ENCODE results near the gene JMJD6.
"Not testable (repeated sequence)": the region's sequence is repeated elsewhere in the genome, so short reads cannot be mapped to it uniquely, and the experiment has no call there.

Gene JMJD6

GRCh38 chr17:76727745-76728456 lies 1.5 kb upstream of the JMJD6 start:
- Histone ChIP-seq H3K4me1 (ENCODE audit: control insufficient read depth in 5 of 5, insufficient read depth in 5 of 5, low read length in 5 of 5) (peaks cover 9 to 55% (median 43%) of the 10 kb centered on the region in 5 donors), H3K27ac (ENCODE audit: low read depth, low read length) (peak overlapping the region; percentile 99), H3K4me3 (ENCODE audit: low read depth in 1 of 5, low read length in 5 of 5) (peak overlapping the region; percentile 61 to 95 (median 82)), H3K27me3 (ENCODE audit: control insufficient read depth in 5 of 5, insufficient read depth in 4 of 5, low read length in 5 of 5) (no peaks in the 10 kb centered on the region), H3K9ac (ENCODE audit: low read length in 5 of 5) (peak overlapping the region in 3 of 5 donors; percentile 59 to 93 (median 85)), H3K36me3 (ENCODE audit: control insufficient read depth in 5 of 5, insufficient read depth in 5 of 5, low read length in 5 of 5) (peaks cover 7 to 40% (median 19%) of the 10 kb centered on the region in 5 donors), H3K9me3 (ENCODE audit: control insufficient read depth in 5 of 5, low read length in 5 of 5) (no peaks in the 10 kb centered on the region)

DNA sequence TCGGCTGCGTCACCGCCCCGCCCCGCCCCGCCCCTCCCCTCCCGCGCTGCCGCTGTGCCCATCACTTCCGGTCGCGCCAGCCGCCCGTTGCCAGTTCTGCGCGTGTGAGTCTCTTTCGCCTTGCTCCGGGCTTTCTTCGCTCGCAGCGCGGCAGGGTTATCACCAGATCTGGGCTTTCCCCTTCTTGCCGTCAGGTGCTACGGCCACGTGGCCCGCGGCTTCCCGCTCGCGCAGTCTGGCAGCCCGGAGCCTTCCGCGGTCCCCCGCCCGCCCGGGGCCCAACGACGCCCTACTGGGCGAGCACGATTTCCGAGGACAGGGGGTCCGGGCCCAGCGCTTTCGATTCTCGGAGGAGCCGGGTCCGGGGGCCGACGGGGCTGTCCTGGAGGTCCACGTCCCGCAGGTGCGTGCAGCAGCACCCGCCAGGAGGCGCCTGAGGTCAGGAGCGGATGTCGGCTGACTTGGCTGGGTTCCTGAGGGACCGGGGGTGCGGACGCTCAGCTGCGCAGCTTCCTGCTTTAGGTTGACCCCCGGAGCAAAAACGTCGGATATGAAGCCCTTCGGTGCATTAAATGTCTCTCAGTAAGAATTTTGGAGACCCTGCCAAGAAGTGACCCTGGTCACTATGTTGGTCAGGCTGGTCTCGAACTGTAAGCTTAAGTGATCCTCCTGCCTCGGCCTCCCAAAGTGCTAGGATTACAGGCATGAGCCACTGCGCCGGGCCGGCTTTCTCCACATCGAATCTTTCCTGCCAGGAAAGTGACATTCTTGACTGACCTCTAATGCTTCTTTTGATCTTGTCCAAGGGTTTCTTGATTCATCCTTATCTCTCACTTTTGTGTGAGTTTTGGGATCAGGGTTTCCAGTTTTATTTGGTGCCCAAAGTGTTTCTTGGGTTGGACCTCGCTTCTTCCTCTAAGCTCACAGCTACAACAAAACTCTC lies 641 bp upstream of the JMJD6 start, which contains the start of gene METTL23:
Gene METTL23 (plus strand): TSS at position 64 of the 943 bp plus-strand sequence. CDS start 2,872 bp downstream, outside the sequence.
- Histone ChIP-seq H3K27ac (ENCODE audit: low read depth, low read length) (peak within 1 kb of the TSS; percentile 99), H3K9me3 (ENCODE audit: control insufficient read depth in 5 of 5, low read length in 5 of 5) (no peaks in the 10 kb centered on the region), H3K4me3 (ENCODE audit: low read depth in 1 of 5, low read length in 5 of 5) (peak within 1 kb of the TSS; percentile 84 to 95 (median 88)), H3K27me3 (ENCODE audit: control insufficient read depth in 5 of 5, insufficient read depth in 4 of 5, low read length in 5 of 5) (no peaks in the 10 kb centered on the region), H3K4me1 (ENCODE audit: control insufficient read depth in 5 of 5, insufficient read depth in 5 of 5, low read length in 5 of 5) (peaks cover 9 to 47% (median 37%) of the 10 kb centered on the region in 5 donors), H3K36me3 (ENCODE audit: control insufficient read depth in 5 of 5, insufficient read depth in 5 of 5, low read length in 5 of 5) (peaks cover 7 to 42% (median 17%) of the 10 kb centered on the region in 5 donors), H3K9ac (ENCODE audit: low read length in 5 of 5) (peak within 1 kb of the TSS; percentile 68 to 98 (median 96))

DNA sequence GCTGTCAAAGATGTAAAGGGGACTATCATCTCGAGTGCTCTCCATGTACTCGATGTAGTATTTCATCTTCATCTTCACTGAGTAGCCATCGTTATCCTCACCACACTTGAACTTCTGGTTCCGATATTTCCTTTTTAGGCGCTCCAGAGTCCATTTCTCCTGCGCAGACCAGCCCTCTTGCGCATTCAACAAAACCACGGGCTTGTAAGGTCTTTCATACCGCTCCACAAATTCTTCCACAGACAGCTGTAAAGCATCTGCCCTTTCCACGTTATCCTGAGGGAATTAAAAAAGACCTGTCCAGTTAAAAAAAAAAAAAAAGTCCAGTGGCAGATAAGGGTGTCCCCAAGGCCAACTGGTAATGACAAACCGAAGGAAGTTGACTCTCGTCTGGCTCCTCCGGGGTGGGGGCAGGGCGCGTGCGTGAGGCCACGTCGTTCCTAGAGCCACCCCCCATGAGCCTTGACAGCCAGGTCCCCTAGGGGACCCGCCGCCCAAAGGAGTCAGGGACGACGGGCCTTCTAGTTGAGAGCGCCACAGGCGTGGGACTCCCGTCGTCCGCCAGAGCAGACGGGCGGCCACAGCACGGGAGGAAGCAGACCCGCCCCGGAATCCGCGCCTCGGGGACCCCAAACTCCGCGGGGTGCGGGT lies 701 bp downstream of the JMJD6 start:
- peak overlapping the region; percentile 79 to 95 (median 85) for H3K4me3 ChIP-seq (ENCODE audit: low read depth in 1 of 5, low read length in 5 of 5)
- H3K36me3 ChIP-seq (ENCODE audit: control insufficient read depth in 5 of 5, insufficient read depth in 5 of 5, low read length in 5 of 5): peaks cover 0 to 45% (median 27%) of the 10 kb centered on the region in 5 donors
- H3K4me1 ChIP-seq (ENCODE audit: control insufficient read depth in 5 of 5, insufficient read depth in 5 of 5, low read length in 5 of 5): peaks cover 9 to 41% (median 33%) of the 10 kb centered on the region in 5 donors
- H3K27me3 ChIP-seq (ENCODE audit: control insufficient read depth in 5 of 5, insufficient read depth in 4 of 5, low read length in 5 of 5): no peaks in the 10 kb centered on the region
- peak overlapping the region; percentile 68 to 98 (median 96) for H3K9ac ChIP-seq (ENCODE audit: low read length in 5 of 5)
- H3K27ac ChIP-seq (ENCODE audit: low read depth, low read length): peak overlapping the region; percentile 99
- no peaks in the 10 kb centered on the region for H3K9me3 ChIP-seq (ENCODE audit: control insufficient read depth in 5 of 5, low read length in 5 of 5)

DNA sequence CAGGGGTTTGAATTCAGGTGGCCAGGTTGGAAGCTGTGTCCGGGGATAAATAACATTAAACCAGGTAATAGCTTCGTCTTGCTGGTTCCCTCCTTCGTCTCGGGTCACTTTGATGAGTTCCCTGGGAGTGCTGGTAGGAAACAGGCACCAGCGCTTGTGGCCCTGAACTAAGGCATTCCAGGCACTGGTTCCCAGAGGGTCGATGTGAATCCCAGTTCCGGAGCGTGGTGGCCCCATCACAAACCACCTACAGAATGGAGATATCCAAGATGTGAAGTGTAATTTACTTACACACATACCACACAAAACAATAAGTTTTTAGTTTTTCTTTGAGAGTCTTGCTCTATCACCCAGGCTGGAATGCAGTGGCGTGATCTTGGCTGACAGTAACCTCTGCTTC lies 2.6 kb downstream of the JMJD6 start:
- Histone ChIP-seq H3K27ac (ENCODE audit: low read depth, low read length) (no peak overlapping the region), H3K4me1 (ENCODE audit: control insufficient read depth in 5 of 5, insufficient read depth in 5 of 5, low read length in 5 of 5) (peaks cover 9 to 36% (median 32%) of the 10 kb centered on the region in 5 donors)

GRCh38 chr17:76722977-76723376 lies 3.4 kb downstream of the JMJD6 start:
- Histone ChIP-seq H3K36me3 (ENCODE audit: control insufficient read depth in 5 of 5, insufficient read depth in 5 of 5, low read length in 5 of 5) (peaks cover 8 to 66% (median 55%) of the 10 kb centered on the region in 5 donors), H3K4me1 (ENCODE audit: control insufficient read depth in 5 of 5, insufficient read depth in 5 of 5, low read length in 5 of 5) (peaks cover 9 to 30% (median 29%) of the 10 kb centered on the region in 5 donors)
- H3K4me3 ChIP-seq (ENCODE audit: low read depth in 1 of 5, low read length in 5 of 5); H3K27me3 ChIP-seq (ENCODE audit: control insufficient read depth in 5 of 5, insufficient read depth in 4 of 5, low read length in 5 of 5); H3K27ac ChIP-seq (ENCODE audit: low read depth, low read length); H3K9ac ChIP-seq (ENCODE audit: low read length in 5 of 5); H3K9me3 ChIP-seq (ENCODE audit: control insufficient read depth in 5 of 5, low read length in 5 of 5): not testable (repeated sequence)

More for the DNA sequence above, 2.6 kb downstream of the JMJD6 start:
- H3K9me3 ChIP-seq (ENCODE audit: control insufficient read depth in 5 of 5, low read length in 5 of 5): no peaks in the 10 kb centered on the region
- H3K9ac ChIP-seq (ENCODE audit: low read length in 5 of 5): no peak overlapping the region
- H3K36me3 ChIP-seq (ENCODE audit: control insufficient read depth in 5 of 5, insufficient read depth in 5 of 5, low read length in 5 of 5): peaks cover 7 to 58% (median 46%) of the 10 kb centered on the region in 5 donors
- no peak overlapping the region for H3K4me3 ChIP-seq (ENCODE audit: low read depth in 1 of 5, low read length in 5 of 5)
- H3K27me3 ChIP-seq (ENCODE audit: control insufficient read depth in 5 of 5, insufficient read depth in 4 of 5, low read length in 5 of 5): no peaks in the 10 kb centered on the region

GRCh38 chr17:76722279-76722678 lies 4.1 kb downstream of the JMJD6 start:
- H3K4me1 ChIP-seq (ENCODE audit: control insufficient read depth in 5 of 5, insufficient read depth in 5 of 5, low read length in 5 of 5): peaks cover 4 to 25% (median 23%) of the 10 kb centered on the region in 5 donors
- no peaks in the 10 kb centered on the region for H3K9me3 ChIP-seq (ENCODE audit: control insufficient read depth in 5 of 5, low read length in 5 of 5)
- H3K4me3 ChIP-seq (ENCODE audit: low read depth in 1 of 5, low read length in 5 of 5): no peak overlapping the region
- no peak overlapping the region for H3K27ac ChIP-seq (ENCODE audit: low read depth, low read length)
- H3K27me3 ChIP-seq (ENCODE audit: control insufficient read depth in 5 of 5, insufficient read depth in 4 of 5, low read length in 5 of 5): no peaks in the 10 kb centered on the region
- peaks cover 8 to 73% (median 59%) of the 10 kb centered on the region in 5 donors for H3K36me3 ChIP-seq (ENCODE audit: control insufficient read depth in 5 of 5, insufficient read depth in 5 of 5, low read length in 5 of 5)
- no peak overlapping the region for H3K9ac ChIP-seq (ENCODE audit: low read length in 5 of 5)

GRCh38 chr17:76721463-76721862 lies 4.9 kb downstream of the JMJD6 start:
- H3K27me3 ChIP-seq (ENCODE audit: control insufficient read depth in 5 of 5, insufficient read depth in 4 of 5, low read length in 5 of 5): no peaks in the 10 kb centered on the region
- H3K36me3 ChIP-seq (ENCODE audit: control insufficient read depth in 5 of 5, insufficient read depth in 5 of 5, low read length in 5 of 5): peaks cover 8 to 81% (median 65%) of the 10 kb centered on the region in 5 donors
- peaks cover 4 to 30% (median 28%) of the 10 kb centered on the region in 5 donors for H3K4me1 ChIP-seq (ENCODE audit: control insufficient read depth in 5 of 5, insufficient read depth in 5 of 5, low read length in 5 of 5)

DNA sequence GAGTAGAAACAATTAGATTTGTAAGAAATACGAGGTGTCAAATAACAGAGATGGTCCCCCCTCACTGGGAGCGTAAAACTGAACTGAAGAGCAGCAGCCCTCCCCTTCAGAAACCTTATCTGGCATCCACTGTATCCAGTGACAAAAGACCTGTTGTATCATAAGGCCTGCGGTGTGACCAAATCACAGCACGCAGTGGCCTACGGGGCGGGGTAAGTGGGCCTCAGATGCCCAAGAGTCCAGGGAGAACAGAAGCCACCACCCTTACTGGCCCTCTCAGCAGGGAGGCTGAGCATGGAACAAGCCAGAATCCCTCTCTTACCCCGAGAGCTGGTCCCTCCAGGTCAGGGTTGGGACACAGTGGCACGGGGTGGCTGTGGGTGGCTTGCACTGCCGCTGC lies 5.5 kb downstream of the JMJD6 start:
- no peak overlapping the region for H3K4me3 ChIP-seq (ENCODE audit: low read depth in 1 of 5, low read length in 5 of 5)
- no peak overlapping the region for H3K27ac ChIP-seq (ENCODE audit: low read depth, low read length)
- peaks cover 4 to 34% (median 30%) of the 10 kb centered on the region in 5 donors for H3K4me1 ChIP-seq (ENCODE audit: control insufficient read depth in 5 of 5, insufficient read depth in 5 of 5, low read length in 5 of 5)
- H3K9me3 ChIP-seq (ENCODE audit: control insufficient read depth in 5 of 5, low read length in 5 of 5): no peaks in the 10 kb centered on the region
- H3K36me3 ChIP-seq (ENCODE audit: control insufficient read depth in 5 of 5, insufficient read depth in 5 of 5, low read length in 5 of 5): peaks cover 8 to 86% (median 70%) of the 10 kb centered on the region in 5 donors
- no peak overlapping the region for H3K9ac ChIP-seq (ENCODE audit: low read length in 5 of 5)
- no peaks in the 10 kb centered on the region for H3K27me3 ChIP-seq (ENCODE audit: control insufficient read depth in 5 of 5, insufficient read depth in 4 of 5, low read length in 5 of 5)

More at GRCh38 chr17:76721463-76721862, 4.9 kb downstream of the JMJD6 start:
- H3K9ac ChIP-seq (ENCODE audit: low read length in 5 of 5): no peak overlapping the region
- H3K27ac ChIP-seq (ENCODE audit: low read depth, low read length): no peak overlapping the region
- H3K9me3 ChIP-seq (ENCODE audit: control insufficient read depth in 5 of 5, low read length in 5 of 5): no peaks in the 10 kb centered on the region
- H3K4me3 ChIP-seq (ENCODE audit: low read depth in 1 of 5, low read length in 5 of 5): no peak overlapping the region

DNA sequence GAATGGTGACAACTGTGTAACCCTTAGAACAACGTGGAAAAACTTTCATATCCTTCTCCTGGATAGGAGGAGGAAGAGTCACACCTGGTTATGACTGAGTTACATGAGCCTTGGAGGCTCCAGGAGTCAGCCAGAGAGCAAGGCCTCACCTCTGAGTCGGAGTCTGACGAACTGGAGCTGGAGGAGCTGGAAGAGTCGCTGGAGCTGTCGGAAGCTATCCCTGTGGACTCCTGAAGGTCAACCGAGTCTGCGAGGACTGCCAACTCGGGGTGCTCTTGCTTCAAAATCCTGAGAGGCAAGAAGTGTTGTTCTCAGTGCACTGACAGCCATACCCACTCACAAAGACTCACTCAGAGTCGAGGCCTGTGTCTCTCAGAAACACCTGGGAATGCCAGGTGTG lies 6.2 kb downstream of the JMJD6 start:
- H3K27ac ChIP-seq (ENCODE audit: low read depth, low read length): no peak overlapping the region
- H3K4me1 ChIP-seq (ENCODE audit: control insufficient read depth in 5 of 5, insufficient read depth in 5 of 5, low read length in 5 of 5): peaks cover under 1 to 36% (median 32%) of the 10 kb centered on the region in 5 donors
- peaks cover 8 to 93% (median 77%) of the 10 kb centered on the region in 5 donors for H3K36me3 ChIP-seq (ENCODE audit: control insufficient read depth in 5 of 5, insufficient read depth in 5 of 5, low read length in 5 of 5)
- H3K9me3 ChIP-seq (ENCODE audit: control insufficient read depth in 5 of 5, low read length in 5 of 5): no peaks in the 10 kb centered on the region
- H3K4me3 ChIP-seq (ENCODE audit: low read depth in 1 of 5, low read length in 5 of 5): no peak overlapping the region
- no peak overlapping the region for H3K9ac ChIP-seq (ENCODE audit: low read length in 5 of 5)
- no peaks in the 10 kb centered on the region for H3K27me3 ChIP-seq (ENCODE audit: control insufficient read depth in 5 of 5, insufficient read depth in 4 of 5, low read length in 5 of 5)

Measured in subcutaneous abdominal adipose tissue (tissue), 5 donors.